Tibial nerve (tissue), 4 donors: ENCODE results near the gene MDGA2. TPM values are rescaled to one million over a fixed set of nuclear protein-coding genes. Genes with fewer than 3 reads are reported as not detected.

Experiments
- DNase-seq, 2 donors: peaks; one replicate each; pipeline ENCODE4 v3.0.0-alpha.2; 2019; ENCODE audit warnings: low spot score in 2 of 2
- H3K27ac ChIP-seq, 4 donors: fragments of 200-600 bp; sonication (generic) in 3 of 4; one replicate each; pipeline ENCODE4 v1.5.1; 2017 to 2019; ENCODE audit warnings: mild to moderate bottlenecking in 1 of 4
- H3K27me3 ChIP-seq, 2 donors: fragments of 200-600 bp; sonication (generic) in 1 of 2; one replicate each; pipeline versions ENCODE4 v1.5.1 to v1.6.0; 2017 to 2019
- H3K36me3 ChIP-seq, 3 donors: fragments of 200-600 bp; sonication (generic); one replicate each; pipeline ENCODE4 v1.5.1; 2018 to 2019
- H3K4me1 ChIP-seq, 4 donors: fragments of 200-600 bp; sonication (generic) in 3 of 4; one replicate each; pipeline ENCODE4 v1.5.1; 2017 to 2019
- H3K4me3 ChIP-seq, 4 donors: fragments of 200-600 bp; sonication (generic) in 3 of 4; one replicate each; pipeline ENCODE4 v1.5.1; 2017 to 2019; ENCODE audit warnings: mild to moderate bottlenecking in 1 of 4, moderate library complexity in 1 of 4
- H3K9me3 ChIP-seq, 4 donors: fragments of 200-600 bp; sonication (generic) in 3 of 4; one replicate each; pipeline ENCODE4 v1.5.1; 2017 to 2019
- CTCF ChIP-seq, 5 experiments: fragments of 200-600 bp in 3 of 5; fragments of 450-650 bp in 2 of 5; sonication (generic) in 3 of 5; IDR thresholded peaks; one replicate each; pipeline ENCODE4 v1.5.1; 2016 to 2019; ENCODE audit warnings: antibody characterized with exemption in 5 of 5, mild to moderate bottlenecking in 3 of 5, moderate library complexity in 2 of 5
- EP300 ChIP-seq, 2 donors: sonication (generic); formaldehyde crosslinking; IDR thresholded peaks; one replicate each; pipeline ENCODE4 v1.6.1; 2017; ENCODE audit warnings: antibody characterized with exemption in 2 of 2, mild to moderate bottlenecking in 1 of 2
- POLR2A ChIP-seq, 2 donors: fragments of 450-650 bp; IDR thresholded peaks; one replicate each; pipeline ENCODE4 v1.6.1; 2017; ENCODE audit warnings: antibody characterized with exemption in 2 of 2, mild to moderate bottlenecking in 2 of 2, moderate library complexity in 2 of 2
- WGBS, 2 donors: methylation state at CpG; one replicate each; pipeline ENCODE4 v1.1.5; 2018; 5-methylcytosine and 5-hydroxymethylcytosine counted together
- total RNA-seq, 4 donors: library from RNA; depleted of rRNA; stranded (reverse); fragments of >200 nt; gene quantifications; one replicate each; pipeline ENCODE4 v1.1.0, GENCODE V29; 2016

The MDGA2 gene
- total RNA-seq, 4 donors from 2014 or later, result under 0.01 TPM; not detected in 3

- H3K4me3 ChIP-seq, result no peak overlapping the region
- H3K27ac ChIP-seq, result no peak overlapping the region
- no peaks in the 10 kb centered on the region for H3K36me3 ChIP-seq
- no peak for DNase-seq
- H3K27me3 ChIP-seq, result no peaks in the 10 kb centered on the region
- WGBS, 2 donors, result 52 to 60% methylated on average over 4 of the region's 4 CpGs
- no peaks in the 10 kb centered on the region for H3K9me3 ChIP-seq
- H3K4me1 ChIP-seq, result no peaks in the 10 kb centered on the region
- TF ChIP-seq EP300 (IDR thresholded peaks at IDR 0.05) (no peak), POLR2A (IDR thresholded peaks at IDR 0.05) (no peak), CTCF (IDR thresholded peaks at IDR 0.05) (no peak)
These were observed 250.1 kb downstream of the MDGA2 start for GRCh38 chr14:47425302-47425701.

- 59 to 80% methylated on average over 1 of the region's 1 CpG for WGBS, 2 donors
- H3K4me1 ChIP-seq, result no peaks in the 10 kb centered on the region
- no peaks in the 10 kb centered on the region for H3K9me3 ChIP-seq
- no peak overlapping the region for H3K27ac ChIP-seq
- no peak for TF ChIP-seq POLR2A (IDR thresholded peaks at IDR 0.05)
- TF ChIP-seq CTCF (IDR thresholded peaks at IDR 0.05), result no peak
- TF ChIP-seq EP300 (IDR thresholded peaks at IDR 0.05), result no peak
- no peak overlapping the region for H3K4me3 ChIP-seq
- DNase-seq, result no peak
- H3K27me3 ChIP-seq, result no peaks in the 10 kb centered on the region
- H3K36me3 ChIP-seq, result no peaks in the 10 kb centered on the region
These were observed 253.2 kb downstream of the MDGA2 start for GRCh38 chr14:47422191-47422590.

GRCh38 chr14:47411523-47411922 is 263.9 kb downstream of the MDGA2 start:
- 91 to 94% methylated on average over 5 of the region's 5 CpGs for WGBS, 2 donors
- Histone ChIP-seq H3K27me3 (no peaks in the 10 kb centered on the region), H3K36me3 (no peaks in the 10 kb centered on the region), H3K9me3 (no peaks in the 10 kb centered on the region), H3K4me3 (no peak overlapping the region), H3K27ac (no peak overlapping the region), H3K4me1 (no peaks in the 10 kb centered on the region)
- no peak for TF ChIP-seq CTCF (IDR thresholded peaks at IDR 0.05)
- TF ChIP-seq EP300 (IDR thresholded peaks at IDR 0.05), result no peak
- no peak for TF ChIP-seq POLR2A (IDR thresholded peaks at IDR 0.05)
- DNase-seq, result no peak

GRCh38 chr14:47392326-47392725 is 283.1 kb downstream of the MDGA2 start:
- Histone ChIP-seq H3K4me3 (no peak overlapping the region), H3K27me3 (no peaks in the 10 kb centered on the region), H3K4me1 (peaks cover 0 to 15% (median 0%) of the 10 kb centered on the region in 4 donors), H3K36me3 (no peaks in the 10 kb centered on the region), H3K9me3 (no peaks in the 10 kb centered on the region), H3K27ac (no peak overlapping the region)
- DNase-seq, result no peak
- no peak for TF ChIP-seq POLR2A (IDR thresholded peaks at IDR 0.05)
- TF ChIP-seq CTCF (IDR thresholded peaks at IDR 0.05), result no peak
- no peak for TF ChIP-seq EP300 (IDR thresholded peaks at IDR 0.05)
- 33% methylated on average over 1 of the region's 1 CpG for WGBS, 2 donors

- Histone ChIP-seq H3K36me3 (no peaks in the 10 kb centered on the region), H3K4me3 (no peak overlapping the region), H3K9me3 (no peaks in the 10 kb centered on the region), H3K27me3 (no peaks in the 10 kb centered on the region), H3K27ac (no peak overlapping the region), H3K4me1 (peaks cover 0 to 15% (median 0%) of the 10 kb centered on the region in 4 donors)
- TF ChIP-seq EP300 (IDR thresholded peaks at IDR 0.05), result no peak
- TF ChIP-seq POLR2A (IDR thresholded peaks at IDR 0.05), result no peak
- DNase-seq, result no peak
- 31 to 39% methylated on average over 5 of the region's 5 CpGs for WGBS, 2 donors
These were observed 284.4 kb downstream of the MDGA2 start for GRCh38 chr14:47390831-47391504.
